Left renal cortex interstitium (tissue), 4 donors: ENCODE results near the gene SIK3. TPM values are rescaled to one million over a fixed set of nuclear protein-coding genes. Genes with fewer than 3 reads are reported as not detected.

Experiments used
- DNase-seq, 4 donors: peaks; one replicate each; pipeline ENCODE4 v3.0.0-alpha.2; 2013; ENCODE audit warnings: low read depth in 4 of 4, low spot score in 2 of 4, missing footprints in 1 of 4
- polyA plus RNA-seq, 4 donors: library from polyadenylated mRNA; unstranded; fragments of 120-200 nt; gene quantifications; one replicate each; pipeline ENCODE4 v1.2.1, GENCODE V29; 2013; ENCODE audit not compliant: insufficient read length in 4 of 4

The SIK3 gene
- polyA plus RNA-seq, 4 donors: 26.1 to 50.9 (median 35.8) TPM

DNA sequence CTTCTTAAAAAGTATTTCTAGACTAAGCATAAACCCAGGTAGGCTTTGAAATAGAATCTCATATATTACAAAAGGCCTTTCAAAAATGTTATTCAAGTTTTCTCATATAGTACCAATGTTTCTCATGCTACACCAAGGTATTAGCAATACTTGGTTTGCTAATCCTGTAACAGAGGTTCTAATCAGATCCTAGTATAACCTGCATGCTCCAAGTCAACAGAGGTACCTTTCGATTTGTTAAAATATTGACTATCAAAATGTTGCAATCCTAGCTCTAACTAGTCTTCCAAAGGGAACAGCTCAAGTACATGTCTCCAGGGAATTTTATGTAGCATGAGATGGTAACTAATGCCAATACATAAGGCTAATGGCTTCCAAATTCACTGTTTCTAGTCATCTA is 162.7 kb downstream of the SIK3 start:
- DNase-seq: no peak

DNA sequence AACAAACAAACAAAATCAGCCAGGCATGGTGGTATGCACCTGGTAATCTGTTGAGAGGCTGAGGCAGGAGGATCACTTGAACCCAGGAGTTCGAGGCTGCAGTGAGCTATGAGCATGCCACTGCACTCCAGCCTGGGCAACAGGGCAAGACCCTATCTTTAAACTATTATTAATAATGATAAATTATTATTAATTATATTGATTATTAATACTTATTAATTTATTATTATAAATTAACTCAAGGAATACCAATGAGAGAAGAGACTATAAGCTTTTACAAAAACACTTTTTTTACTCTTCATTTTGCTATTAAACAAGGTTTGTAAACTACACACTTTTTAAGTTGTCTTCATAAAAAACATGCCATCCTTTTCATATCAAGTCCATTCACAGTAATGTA is 163.1 kb downstream of the SIK3 start:
- no peak for DNase-seq

DNA sequence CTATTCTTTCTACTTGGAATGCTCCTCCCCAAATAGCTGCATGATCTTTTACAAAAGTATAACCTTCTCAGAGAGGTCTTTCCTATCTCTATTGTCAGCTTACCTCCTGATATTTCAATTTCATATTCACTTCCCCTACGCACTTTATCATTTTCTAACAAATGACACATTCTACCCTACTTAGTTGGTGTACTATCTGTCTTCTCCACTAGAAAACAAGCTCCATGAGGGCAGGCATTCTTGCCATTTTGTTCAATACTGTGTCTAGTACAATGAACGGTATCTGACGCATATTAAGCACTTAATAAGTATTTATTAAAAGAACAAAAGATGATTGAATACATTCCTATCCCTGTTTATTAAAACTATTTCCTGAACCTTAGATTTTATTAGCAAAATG is 164.3 kb downstream of the SIK3 start:
- no peak for DNase-seq

DNA sequence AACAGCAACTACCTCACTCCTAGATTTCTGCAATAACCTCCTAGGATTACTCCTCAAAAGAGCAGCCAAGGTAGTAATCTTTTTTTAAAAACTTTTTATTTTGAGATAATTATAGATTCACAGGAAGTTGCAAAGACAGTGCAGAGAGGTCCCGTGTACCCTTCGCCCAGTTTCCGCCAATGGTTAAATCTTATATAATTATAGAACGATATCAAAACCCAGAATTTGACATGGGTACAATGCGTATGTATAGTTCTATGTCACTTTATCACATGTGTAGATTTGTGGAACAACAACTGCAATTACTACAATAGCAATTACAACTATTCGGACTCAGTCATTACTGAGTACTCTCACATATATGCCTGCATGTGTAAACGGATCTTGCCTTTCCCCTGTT is 166.0 kb downstream of the SIK3 start:
- DNase-seq: no peak

DNA sequence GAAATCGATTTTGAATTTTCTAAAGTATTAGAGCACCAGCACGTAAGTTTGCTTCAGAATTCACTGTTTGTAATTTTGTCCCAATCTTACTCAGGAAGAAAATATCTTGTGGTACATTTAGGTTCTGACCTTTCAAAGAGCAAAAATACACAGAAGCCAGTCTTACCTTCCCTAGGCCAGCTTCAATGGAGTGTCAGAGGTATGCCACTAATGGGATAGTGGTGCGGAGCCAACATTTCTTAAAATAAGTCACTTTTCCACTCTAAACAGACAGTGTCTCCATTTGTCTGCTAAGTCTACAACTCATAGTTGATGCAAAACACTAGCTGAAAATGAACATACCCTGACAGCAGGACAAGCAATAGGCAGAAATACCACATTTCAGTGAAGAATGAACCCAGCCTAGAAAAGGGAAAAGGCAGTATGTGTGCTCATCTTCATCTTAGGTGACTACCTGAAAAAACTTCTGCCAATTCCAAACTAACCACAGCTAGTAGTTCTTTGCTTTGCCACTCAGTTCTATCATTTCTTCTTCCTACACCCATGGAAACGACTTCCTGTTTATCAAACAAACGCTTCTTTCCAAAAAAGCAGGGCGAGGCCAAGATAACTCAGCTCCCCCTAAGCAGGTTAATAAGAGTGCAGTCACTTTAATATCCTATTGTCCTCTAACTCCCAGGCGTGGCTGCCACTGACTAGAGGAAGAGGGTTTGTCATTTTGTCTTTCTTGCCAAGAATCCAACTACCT is 166.8 kb downstream of the SIK3 start:
- DNase-seq: no peak

- DNase-seq: no peak
Observed at GRCh38 chr11:116930586-116930985, 167.6 kb downstream of the SIK3 start.

- no peak for DNase-seq
Observed at GRCh38 chr11:116930177-116930576, 168.1 kb downstream of the SIK3 start.

- no peak for DNase-seq
Observed at GRCh38 chr11:116929414-116930090, 168.7 kb downstream of the SIK3 start.

DNA sequence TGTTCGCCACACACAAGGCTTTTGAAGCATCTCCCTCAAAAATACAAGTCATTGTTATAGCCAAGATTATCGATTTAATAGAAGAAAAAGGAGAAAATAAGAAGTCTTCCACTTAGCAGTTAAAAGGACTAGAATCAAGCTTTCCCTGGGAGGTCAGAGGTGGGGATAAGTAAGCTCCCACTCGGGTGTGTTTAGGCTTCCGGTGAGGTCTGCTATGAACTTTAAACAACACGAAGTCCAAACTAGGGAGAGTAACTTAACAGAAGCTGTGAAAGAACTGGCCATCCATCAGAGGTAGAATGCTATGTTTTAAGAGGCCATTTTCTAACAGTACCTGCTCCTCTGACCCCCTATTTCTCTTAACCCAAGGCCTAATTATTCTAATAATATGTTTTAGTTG is 169.4 kb downstream of the SIK3 start:
- no peak for DNase-seq

GRCh38 chr11:116928102-116928777 is 170.0 kb downstream of the SIK3 start:
- DNase-seq: no peak

DNA sequence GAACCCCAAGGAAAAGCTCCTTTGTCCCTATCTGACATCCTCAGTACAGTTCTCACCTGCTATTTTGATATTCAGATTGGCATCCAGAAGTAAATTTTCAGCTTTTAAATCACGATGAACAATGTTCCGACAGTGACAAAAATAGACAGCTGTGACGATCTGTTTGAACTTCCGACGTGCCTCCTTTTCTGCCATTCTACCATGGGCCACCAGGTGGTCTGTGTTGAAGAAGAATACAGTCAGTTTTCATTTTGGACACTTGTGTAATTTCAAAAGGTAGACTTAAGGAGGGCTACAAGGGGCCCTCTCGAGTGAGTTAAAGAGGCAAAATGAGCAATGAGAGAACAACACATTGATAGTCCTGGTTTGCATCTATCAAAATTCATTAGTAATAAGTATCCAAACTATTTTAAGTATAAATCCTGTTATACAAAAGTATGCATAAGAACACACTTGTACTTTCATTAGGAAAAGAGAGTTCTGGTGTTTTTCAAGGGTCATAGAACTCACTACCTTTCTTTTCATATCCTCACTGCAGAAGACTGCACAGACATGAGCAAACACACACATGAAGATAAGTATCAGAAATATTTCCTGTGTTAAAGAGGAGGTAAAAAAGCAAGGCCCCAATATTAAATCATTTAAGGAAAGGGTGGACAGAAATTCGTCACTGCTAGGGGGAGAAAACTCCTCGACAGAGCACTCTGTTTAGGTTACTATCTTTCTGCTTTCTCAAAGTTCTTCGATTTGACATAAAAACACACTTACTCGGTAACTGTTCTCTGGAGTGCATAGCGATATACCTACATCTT is 170.9 kb downstream of the SIK3 start:
- DNase-seq: no peak

- no peak for DNase-seq
Observed at GRCh38 chr11:116925050-116925449, 173.2 kb downstream of the SIK3 start.

- DNase-seq: no peak
Observed at GRCh38 chr11:116918925-116919655, 179.1 kb downstream of the SIK3 start.

GRCh38 chr11:116917632-116918031 is 180.6 kb downstream of the SIK3 start:
- no peak for DNase-seq

DNA sequence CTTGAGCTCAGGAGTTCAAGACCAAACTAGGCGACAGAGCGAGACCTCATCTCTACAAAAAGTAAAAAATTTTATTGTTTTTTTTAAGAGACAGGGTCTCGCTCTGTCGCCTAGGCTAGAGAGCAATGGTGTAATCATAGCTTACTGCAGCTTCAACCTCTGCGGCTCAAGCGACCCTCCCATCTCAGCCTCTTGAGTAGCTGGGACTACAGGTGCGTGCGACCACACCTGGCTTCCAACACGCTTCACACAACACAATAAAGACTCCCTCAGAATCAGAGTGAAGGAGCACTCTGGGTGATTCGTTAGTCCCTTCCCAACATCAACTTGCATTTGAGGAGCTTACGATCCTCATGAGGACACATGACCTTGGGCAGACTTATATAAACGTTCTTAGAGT is 181.3 kb downstream of the SIK3 start:
- DNase-seq: no peak

- DNase-seq: no peak
Observed at GRCh38 chr11:116916052-116916451, 182.2 kb downstream of the SIK3 start.

GRCh38 chr11:116913000-116913399 is 185.2 kb downstream of the SIK3 start:
- no peak for DNase-seq

- DNase-seq: no peak
Observed at GRCh38 chr11:116911976-116912734, 186.1 kb downstream of the SIK3 start.

GRCh38 chr11:116910847-116911246 is 187.4 kb downstream of the SIK3 start:
- DNase-seq: no peak

DNA sequence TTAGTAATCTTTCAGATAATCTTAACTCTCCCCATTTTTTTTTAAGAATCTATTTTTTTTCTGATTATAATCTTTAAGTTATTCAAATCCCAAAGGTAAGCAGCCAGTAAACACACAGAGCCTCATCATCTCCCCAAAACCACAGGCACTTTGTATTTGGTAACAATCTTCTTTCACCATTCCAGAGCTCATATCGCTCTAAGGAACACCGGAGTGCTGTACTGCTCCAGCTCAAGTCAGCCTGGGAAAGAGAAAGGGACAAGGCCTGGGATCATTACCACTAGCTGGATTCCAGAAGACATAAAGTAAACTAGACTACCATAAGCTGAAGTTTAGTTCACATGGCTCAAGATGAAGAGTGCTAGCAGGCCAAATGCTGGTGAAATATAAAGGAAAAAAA is 187.8 kb downstream of the SIK3 start:
- no peak for DNase-seq
